Amygdala (tissue), 56 donors: ENCODE results near the gene SMTNL2.
"Not testable (repeated sequence)": the region's sequence is repeated elsewhere in the genome, so short reads cannot be mapped to it uniquely, and the experiment has no call there.

Source experiments
- DNase-seq, 56 donors: peaks; one replicate each; lab custom pipeline; 2025; lab: John Stamatoyannopoulos, UW

The SMTNL2 gene

DNA sequence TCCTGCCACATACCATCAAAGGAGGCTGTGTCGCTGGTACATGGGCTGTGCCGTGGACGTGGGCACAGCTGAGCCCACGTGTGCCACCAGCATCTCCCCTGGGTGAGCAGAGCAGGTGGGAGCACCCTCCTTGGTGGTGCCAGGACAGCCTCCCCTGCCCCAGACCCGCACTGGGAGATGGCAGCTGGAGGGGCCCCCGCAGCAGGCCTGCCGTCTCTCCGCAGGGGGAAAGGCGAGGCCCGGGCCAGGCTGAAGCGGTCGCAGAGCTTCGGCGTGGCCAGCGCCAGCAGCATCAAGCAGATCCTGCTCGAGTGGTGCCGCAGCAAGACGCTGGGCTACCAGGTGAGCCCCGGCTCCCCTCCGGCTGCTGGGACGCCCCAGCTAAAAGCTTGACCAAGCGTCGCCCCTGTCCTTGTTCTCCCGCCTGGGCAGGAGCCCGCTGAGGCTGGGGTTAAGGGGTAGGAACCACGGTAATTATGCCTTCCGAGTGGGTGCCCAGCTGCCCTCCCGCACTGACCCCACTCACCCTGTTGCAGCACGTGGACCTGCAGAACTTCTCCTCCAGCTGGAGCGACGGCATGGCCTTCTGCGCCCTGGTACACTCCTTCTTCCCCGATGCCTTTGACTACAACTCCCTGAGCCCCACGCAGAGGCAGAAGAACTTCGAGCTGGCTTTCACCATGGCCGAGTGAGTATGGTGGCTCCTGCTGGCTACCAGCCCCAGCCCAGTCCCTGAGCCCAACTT is 12.5 kb downstream of the SMTNL2 start:
- DNase-seq: no peak

DNA sequence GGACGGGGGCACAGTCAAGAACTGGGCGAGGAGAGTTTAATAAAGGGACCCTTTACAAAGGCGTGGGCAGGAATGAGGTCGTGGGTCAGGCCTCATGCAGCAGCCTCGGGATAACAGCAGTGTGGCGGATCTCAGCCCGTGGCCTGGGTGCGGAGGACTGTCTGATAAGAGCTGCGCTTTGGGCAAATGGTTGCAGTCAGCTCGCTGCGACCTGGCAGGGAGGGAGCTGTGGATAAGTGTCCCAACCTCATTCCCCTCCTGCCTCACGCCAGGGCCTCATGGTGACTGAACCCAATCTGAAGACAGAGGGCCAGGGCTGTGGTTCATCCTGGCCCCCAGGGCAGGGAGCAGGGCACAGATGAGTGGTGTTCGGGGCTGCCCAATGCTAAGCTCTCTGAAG is 13.6 kb downstream of the SMTNL2 start:
- no peak for DNase-seq

DNA sequence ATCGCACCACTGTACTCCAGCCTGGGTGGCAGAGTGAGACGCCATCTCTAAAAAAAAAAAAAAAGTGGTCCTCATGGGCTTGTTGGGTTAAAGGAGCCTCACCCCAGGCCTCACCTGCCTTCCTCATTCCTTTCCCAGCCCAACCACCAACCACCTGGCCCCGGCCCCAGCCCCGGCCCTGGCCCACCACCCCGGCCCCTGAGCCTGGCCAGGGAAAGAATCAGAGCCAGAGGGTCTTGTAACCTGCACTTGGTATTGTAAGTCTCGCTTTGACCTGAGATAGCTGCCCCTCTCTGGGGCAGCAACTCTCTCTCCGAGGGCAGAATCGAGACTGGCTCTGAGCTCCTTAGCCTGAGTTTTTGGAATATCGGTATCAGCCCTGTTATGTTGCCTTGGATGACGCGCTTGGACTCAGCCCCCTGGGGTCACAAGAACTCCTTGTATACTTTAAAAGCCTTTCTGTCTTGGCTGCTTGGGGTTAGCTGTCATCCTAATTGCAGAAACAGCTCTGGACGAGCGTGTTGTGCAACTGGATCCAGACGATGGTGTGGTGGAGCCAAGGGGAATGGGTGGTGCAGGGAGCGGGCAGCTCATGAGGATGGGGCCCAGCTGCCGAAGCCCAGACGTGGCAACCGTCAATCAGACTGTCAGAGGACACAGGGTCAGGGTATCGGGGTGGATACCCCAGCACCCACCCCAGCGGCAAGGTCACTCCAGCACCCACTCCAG is 14.6 kb downstream of the SMTNL2 start:
- no peak for DNase-seq

DNA sequence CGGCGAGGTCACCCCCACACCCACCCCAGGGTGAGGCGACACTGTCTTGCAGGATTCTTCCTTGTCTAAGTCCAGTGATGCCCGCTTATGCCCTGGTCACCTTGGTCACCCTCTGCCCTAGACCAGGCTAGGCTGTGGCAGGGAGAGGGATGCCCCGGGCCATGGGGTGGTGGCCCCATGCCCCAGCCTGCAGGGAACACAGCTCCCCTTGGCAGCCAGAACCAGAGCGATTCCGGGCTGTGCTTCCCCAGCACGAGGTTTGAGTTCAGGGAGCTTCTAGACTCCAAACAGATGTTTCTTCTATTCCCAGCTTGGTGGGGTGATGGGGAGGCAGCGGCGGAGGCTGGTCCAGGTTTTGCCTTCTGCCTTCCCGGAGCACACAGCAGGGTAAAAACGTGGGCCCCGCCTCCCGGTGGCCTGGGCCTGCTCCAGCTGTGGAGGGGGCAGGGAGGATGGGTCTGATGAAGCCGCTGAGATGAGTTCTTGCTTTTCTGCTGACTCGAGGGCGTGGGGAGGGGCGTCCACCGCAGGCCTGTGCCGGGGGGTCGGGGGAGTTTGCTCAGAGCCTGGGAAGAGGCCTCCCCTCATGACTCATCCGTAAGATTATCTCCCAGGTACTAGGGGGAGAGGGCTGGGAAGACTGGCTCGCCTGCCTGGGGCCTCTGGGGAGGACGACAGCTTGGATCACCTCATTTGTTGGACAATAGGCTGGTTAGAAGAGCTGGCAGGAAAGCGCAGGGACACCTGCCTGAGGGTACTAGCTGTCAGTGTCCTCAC is 15.4 kb downstream of the SMTNL2 start:
- DNase-seq: no peak

DNA sequence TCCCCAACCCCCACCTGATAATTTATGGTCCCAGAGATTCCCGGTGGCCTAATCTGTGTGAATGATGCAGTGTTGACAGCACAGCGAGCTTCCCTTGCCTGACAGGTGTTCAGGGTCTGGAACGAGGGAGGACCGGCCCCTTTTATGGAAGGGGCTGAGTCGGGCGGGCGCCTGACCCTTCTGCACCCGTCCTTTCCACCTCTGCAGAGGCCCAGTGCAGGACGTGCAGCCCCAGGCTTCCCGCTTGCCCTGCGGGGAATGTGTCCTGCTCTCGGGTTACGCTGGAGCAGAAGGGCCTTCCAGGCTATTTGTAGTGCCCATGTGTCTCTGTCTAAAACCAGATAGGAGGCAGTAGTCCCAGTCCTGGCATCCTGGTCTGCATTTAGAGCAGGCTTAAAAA is 16.2 kb downstream of the SMTNL2 start:
- DNase-seq: no peak

DNA sequence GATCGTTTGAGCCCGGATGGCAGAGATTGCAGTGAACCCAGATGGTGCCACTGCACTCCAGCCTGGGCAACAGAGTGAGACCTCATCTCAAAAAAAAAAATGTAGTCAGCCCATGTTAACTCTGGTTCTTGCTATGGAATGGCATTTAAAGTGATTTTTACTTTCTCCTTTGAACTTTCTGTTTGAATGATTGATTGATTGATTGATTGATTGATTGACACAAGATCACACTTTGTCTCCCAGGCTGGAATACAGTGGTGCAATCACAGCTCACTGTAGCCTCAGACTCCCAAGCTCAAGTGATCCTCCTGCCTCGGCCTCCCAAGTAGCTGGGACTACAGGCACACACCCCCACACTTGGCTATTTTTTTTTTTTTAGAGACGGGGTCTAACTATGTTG is 17.0 kb downstream of the SMTNL2 start:
- DNase-seq: no peak

DNA sequence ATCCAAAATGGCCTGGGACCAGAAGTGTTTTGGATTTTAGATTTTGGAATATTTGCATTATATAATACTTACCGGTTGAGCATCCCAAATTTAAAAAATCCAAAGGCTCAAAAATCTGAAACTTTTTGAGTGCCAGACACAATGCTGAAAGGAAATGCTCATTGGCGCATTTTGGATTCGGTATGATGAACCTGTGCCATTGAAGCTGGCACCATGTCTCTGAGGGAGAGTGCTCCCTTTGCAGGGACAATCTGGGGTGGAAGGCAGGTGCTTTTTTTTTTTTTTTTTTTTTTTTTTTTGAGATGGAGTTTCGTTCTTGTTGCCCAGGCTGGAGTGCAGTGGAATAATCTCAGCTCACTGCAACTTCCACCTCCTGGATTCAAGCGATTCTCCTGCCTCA is 17.7 kb downstream of the SMTNL2 start:
- no peak for DNase-seq

DNA sequence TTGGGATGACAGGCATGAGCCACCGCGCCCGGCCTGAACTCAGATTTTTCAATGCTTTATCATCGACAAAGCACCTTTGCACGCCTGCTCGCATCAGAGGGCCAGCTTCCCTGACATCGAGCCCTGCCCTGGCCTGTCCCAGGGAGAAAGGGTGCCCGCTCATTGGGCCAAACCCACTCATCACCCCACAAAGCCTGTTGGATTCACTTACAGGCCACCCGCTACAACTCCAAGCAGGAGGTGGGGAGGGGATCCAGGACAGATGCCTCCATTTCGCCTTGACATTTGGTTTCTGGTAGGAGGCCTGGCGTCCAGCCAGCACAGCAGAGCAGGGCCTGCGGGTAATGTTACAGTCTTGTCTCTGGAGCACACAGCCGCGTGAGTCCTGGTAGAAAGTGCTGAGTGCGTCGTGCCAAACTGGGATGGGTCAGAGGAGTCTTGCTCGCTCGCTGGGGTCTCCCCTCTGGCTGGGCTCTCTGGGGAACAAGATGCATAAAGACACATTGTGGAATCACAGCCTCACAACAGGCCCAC is 19.8 kb downstream of the SMTNL2 start:
- DNase-seq: peak in 2 of 56 donors; percentile 11 to 18

DNA sequence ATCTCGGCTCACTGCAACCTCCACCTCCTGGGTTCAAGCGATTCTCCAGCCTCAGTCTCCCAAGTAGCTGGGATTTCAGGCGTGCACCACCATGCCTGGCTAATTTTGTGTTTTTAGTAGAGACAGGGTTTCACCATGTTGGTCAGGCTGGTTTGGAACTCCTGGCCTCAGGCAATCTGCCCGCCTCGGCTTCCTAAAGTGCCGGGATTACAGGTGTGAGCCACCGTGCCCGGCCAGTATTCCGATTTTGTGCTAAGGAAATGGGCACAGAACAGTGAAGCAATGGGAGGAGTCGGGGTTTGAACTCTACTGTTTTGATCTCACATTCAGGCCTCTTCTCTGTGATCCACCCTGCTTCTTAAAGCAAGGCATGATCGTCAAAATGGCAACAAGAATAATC is 20.4 kb downstream of the SMTNL2 start:
- DNase-seq: not testable (repeated sequence)

DNA sequence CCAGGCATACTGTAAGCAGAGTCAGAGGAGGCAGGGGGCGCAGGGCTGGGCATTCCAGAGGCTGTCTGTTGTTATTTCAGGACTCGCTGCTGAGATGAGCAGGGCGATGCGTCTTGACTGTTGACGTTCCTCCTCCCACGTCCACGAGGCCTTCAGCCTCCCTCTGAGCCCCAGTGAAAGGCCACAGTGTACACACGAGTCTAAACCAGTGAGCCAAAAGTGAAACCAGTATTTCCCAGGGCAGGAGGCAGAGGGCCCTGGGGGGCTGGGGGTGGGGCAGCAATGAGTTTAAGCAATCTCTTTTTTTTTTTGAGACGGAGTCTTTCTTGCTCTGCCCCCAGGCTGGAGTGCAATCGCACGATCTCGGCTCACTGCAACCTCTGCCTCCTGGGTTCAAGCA is 21.5 kb downstream of the SMTNL2 start:
- DNase-seq: peak in 4 of 56 donors; percentile 15 to 27 (median 16)

DNA sequence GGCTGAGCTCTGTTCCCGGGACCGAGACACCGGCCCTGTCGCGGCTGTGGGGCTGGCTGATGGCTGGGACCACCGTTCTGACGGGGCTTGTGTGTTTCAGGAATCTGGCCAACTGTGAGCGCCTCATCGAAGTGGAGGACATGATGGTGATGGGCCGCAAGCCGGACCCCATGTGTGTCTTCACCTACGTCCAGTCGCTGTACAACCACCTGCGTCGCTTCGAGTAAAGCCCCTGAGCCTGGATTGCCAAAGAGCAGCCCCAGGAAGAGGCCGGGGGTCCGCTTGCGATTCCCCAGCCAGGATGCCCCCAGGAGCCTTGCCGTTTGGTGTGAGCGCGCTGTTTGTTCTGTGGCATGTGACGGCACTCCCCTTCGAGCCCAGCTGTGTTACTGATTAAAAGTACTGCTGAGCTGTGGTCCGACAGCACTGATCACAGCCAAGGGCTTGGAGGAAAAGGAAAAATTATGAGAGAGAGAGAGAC is 23.0 kb downstream of the SMTNL2 start:
- no peak for DNase-seq

DNA sequence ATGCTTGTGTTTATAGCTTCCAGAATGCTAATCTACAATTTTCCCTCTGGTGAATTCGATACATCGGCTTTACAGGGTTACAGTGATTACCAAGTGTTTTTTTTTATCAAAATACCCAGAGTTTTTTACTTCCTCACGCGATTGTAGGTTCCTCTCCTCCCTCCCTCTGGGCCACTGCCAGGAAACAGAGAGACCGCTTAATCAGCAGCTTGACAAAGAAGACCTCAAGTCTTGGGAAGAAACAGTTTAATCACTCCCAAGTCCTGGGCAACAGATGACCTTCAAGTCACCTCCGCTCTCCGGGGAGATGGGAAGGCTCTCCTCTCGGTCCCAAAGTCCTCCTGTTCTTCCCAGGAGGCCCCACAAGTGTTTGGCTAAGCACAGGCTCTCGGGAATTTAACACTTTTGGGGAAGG is 23.5 kb downstream of the SMTNL2 start:
- peak in 14 of 56 donors; percentile 2 to 51 (median 28) for DNase-seq

DNA sequence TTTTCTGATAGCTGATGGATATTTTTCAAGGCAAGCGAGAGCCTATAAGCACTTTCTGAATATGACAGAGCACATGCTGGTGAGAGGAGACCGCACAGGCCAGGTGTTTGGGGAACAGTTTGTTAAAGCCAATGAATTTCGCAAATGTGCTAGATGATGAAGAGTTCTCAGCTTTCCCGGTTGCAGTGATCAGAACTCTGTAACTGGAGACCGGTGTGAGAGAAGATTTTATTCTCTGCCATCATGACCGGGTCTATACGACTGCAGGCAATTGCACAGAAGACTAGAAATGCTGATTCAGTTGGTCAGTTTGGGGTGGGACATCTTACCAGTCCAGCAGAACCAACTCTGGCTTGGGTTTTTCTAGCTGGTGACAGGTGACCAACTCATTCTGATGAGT is 25.4 kb downstream of the SMTNL2 start:
- no peak for DNase-seq

DNA sequence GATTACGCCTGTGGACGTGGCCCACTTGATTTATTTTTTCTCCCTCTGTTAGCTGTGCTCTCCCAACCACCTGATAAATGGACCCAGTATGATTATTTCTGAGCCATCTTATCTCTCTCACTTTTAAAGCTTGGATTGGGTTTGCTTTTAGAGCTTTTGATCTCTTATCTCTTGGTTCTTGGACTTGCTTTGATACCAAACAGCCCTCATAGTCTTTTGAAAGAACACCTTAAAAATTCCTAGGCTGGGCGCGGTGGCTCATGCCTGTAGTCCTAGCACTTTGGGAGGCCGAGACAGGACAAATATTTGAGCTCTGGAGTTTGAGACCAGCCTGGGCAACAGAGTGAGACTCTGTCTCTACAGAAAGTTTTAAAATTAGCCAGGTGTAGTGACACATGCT is 25.8 kb downstream of the SMTNL2 start:
- DNase-seq: no peak

DNA sequence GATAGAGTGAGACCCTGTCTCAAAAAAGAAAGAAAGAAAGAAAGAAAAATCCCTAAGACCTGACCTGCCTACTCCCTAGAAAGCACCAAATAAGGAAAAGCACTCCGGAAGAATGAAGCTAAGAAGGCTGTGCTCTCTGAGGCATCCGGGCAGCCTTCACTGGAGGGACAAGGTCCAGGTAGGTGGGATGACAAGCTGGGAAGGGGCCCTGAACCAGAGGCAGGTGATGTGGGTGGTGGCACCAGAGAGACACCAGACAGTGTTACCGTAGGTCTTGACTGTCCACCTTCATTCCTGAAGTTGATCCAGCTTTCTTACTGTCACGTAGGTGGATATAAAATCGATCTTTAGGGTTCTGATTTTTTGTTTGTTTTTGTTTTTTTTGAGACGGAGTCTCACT is 26.3 kb downstream of the SMTNL2 start:
- no peak for DNase-seq

DNA sequence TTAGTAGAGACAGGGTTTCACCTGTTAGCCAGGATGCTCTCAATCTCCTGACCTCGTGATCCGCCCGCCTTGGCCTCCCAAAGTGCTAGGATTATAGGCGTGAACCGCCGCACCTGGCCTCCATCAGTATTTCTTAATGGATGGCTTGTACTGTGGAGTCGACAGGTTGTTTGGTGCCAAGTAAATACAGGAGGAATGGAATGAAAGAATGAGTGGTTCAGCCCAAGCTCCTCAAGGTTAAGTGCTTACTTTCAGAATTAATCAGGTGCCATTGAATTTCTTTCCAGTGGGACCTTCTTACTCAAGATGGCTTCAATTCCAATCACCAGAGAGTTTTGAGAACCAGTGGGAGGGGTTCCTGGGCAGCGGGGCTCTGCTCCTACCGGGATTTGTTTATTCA is 32.1 kb downstream of the SMTNL2 start:
- DNase-seq: no peak

DNA sequence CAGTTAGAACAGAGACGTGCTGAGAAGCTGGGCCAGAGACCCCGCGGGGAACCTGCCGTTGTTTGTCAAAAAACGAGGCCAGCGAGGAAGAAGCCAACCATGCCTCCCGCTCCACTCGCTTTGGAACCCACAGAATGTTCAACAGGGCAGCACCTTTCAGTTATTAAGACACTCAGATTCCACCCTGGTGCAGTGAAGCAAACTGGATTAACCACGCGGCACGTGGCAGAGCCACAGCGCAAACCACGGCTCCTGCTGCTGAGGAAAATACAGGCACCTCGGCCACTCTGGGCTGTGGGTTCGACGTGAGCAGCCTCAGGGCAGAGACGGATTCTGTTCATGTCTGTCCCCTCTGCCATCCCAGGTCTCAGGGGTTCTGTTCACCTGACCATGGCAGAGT is 32.8 kb downstream of the SMTNL2 start:
- DNase-seq: no peak

DNA sequence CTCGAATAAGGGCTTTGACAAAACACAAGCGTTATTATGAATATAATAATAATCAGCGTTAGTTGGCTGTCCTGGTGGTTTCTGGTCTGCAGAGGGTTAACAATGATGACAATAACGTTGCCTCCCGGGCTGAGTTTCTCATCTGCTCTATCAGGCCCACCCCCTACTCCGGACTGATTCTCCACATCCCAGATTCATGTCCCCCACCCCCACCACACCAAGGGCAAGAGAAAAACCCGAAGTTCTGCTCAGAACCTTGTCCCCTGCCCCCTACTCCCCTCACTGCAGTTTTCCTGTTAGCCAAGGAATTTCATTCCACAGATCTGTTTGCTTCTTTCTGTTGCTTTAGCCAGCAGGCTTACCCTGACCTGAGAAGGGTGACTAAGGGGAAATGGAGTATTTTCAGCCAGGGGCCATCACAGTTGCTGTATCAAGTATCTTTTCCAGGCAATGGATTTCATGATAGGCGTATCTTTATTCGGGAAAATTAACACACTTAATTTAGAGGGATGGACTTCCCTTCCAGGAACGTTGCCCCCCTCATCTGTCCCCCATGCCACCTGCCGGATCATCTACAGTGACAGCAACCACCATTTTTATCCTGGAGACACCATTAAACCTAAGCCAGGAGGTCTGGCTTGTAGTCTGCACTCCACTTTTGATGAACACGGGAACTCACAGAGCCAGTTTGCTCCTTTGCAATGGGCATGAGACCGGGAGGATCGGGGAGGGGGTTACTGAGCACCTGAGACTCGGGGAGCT is 33.4 kb downstream of the SMTNL2 start:
- DNase-seq: no peak

DNA sequence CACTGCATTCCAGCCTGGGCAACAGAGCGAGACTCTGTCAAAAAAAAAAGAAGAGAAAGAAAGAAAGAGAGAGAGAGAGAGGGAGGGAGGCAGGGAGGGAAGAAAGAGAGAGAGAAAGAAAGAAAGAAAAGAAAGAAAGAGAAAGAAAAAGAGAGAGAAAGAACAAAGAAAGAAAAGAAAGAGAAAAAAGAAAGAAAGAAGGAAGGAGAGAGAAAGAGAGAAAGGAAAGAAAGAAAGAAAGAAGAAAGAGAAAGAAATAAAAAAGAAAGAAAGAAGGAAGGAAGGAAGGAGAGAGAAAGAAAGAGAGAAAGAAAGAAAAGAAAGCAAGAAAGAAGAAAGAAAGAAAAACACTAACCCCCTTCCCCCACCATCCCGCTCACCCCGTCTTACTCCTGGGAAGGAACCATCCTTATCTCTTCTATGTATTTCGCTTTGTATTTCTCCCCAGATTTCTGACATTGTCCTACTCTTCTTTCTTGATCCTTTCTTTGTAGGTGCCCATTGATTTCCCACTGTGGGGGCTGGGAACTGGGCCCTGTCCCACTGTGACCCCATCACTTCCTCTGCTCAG is 36.3 kb downstream of the SMTNL2 start:
- no peak for DNase-seq

DNA sequence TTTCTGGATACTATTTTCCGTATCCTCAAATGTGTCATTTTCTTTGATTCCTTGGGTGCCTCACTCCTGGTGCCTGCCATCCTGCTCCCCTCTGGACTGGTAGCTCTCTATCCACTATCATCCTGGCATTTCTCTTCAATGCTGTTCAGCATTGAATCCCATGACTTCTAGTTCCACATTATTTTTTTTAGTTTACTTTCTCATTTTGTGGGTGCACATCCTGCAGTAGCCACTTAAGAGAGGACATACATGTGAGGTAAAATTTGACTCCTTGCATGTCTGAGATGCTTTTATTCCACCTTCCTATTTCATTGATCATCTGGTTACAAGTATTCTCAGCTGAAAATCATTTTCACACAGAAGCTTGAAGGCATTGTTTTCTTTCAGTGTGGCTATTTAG is 38.0 kb downstream of the SMTNL2 start:
- DNase-seq: no peak
